Panc1 (cell line): ENCODE results near the gene ELF5. TPM values are rescaled to one million over a fixed set of nuclear protein-coding genes. Genes with fewer than 3 reads are reported as not detected.

Experiments
- ATAC-seq: fragments of 200-7000 bp; cut with Tn5 transposase; 2 replicates; pipeline ENCODE4 v1.9.1; 2020; ENCODE audit warnings: mild to moderate bottlenecking, moderate library complexity
- BruUV-seq: library from RNA; stranded (reverse); fragments of 400-500 nt; replicated peaks from 2 replicates; lab custom pipeline; 2021; lab: Mats Ljungman, UMichigan
- CTCF ChIA-PET: fragments of 300-600 bp; sonication (Branson Sonifier 250); formaldehyde crosslinking; loops from one replicate; lab custom pipeline; 2022; ENCODE audit warnings: antibody characterized with exemption; lab: Charles Lee
- POLR2A ChIA-PET: fragments of 300-600 bp; sonication (Branson Sonifier 250); formaldehyde crosslinking; loops from one replicate; lab custom pipeline; 2022; ENCODE audit warnings: antibody characterized with exemption; lab: Charles Lee
- DNase-seq: peaks from one replicate; pipeline ENCODE4 v3.0.0-alpha.2; 2010; ENCODE audit warnings: low read depth, low spot score
- H3K27ac ChIP-seq: 2 replicates; pipeline ENCODE4 v1.5.1; 2011; ENCODE audit warnings: mild to moderate bottlenecking, low read length, inconsistent platforms
- H3K27me3 ChIP-seq: fragments of 200-500 bp; sonication (Bioruptor generic); 2 replicates; pipeline ENCODE4 v1.6.0; 2014; ENCODE audit warnings: low read length, inconsistent platforms; ENCODE audit not compliant: control insufficient read depth, insufficient read depth
- H3K36me3 ChIP-seq: fragments of 200-500 bp; sonication (Bioruptor generic); 2 replicates; pipeline ENCODE4 v1.5.1; 2014; ENCODE audit warnings: inconsistent platforms, mild to moderate bottlenecking, low read length, moderate library complexity; ENCODE audit not compliant: control insufficient read depth, insufficient read depth
- H3K4me1 ChIP-seq: 2 replicates; pipeline ENCODE4 v1.5.1; 2011; ENCODE audit warnings: inconsistent platforms, mild to moderate bottlenecking, low read length, moderate library complexity; ENCODE audit not compliant: control insufficient read depth, insufficient read depth
- H3K4me3 ChIP-seq, 2 experiments: 2 replicates each; pipeline ENCODE4 v1.5.1; 2011 to 2012; ENCODE audit warnings: low read depth in 2 of 2, low read length in 2 of 2, mild to moderate bottlenecking in 2 of 2, inconsistent platforms in 1 of 2, moderate library complexity in 1 of 2
- H3K9me3 ChIP-seq: fragments of 200-500 bp; sonication (Bioruptor generic); 2 replicates; pipeline ENCODE4 v1.5.1; 2014; ENCODE audit warnings: low read depth, mild to moderate bottlenecking, inconsistent platforms, low read length, moderate library complexity; ENCODE audit not compliant: control insufficient read depth, insufficient read depth
- CTCF ChIP-seq: fragments of 450-650 bp; IDR thresholded peaks from 2 replicates; pipeline ENCODE4 v1.5.1; 2017; ENCODE audit warnings: mild to moderate bottlenecking
- POLR2AphosphoS5 ChIP-seq: IDR thresholded peaks from 2 replicates; pipeline ENCODE4 v1.6.1; 2012; ENCODE audit warnings: mild to moderate bottlenecking, low read depth, low read length, moderate library complexity
- SIN3A ChIP-seq: IDR thresholded peaks from 2 replicates; pipeline ENCODE4 v1.6.1; 2012; ENCODE audit warnings: low read depth, mild to moderate bottlenecking, low read length, moderate library complexity, borderline replicate concordance; ENCODE audit not compliant: insufficient read depth
- TCF7L2 ChIP-seq: IDR thresholded peaks from 2 replicates; pipeline ENCODE4 v1.6.1; 2011; ENCODE audit warnings: mild to moderate bottlenecking, low read depth, low read length, inconsistent platforms
- in situ Hi-C: cut with HindIII; loops from 2 replicates; pipeline ENCODE4 v1.10.0; 2016; ENCODE audit warnings: low sequenced_read_pairs, low pct_unique_long_range_greater_than_20kb
- intact Hi-C: fragments of 100-400 bp; cut with micrococcal nuclease; formaldehyde crosslinking; loops from one replicate; pipeline ENCODE4 v1.10.0; 2022; ENCODE audit not compliant: unreplicated experiment
- total RNA-seq: library from RNA; stranded (reverse); gene quantifications from one replicate; pipeline ENCODE4 v1.2.1, GENCODE V29; 2021; ENCODE audit not compliant: unreplicated experiment
- TF ChIP-seq, protein P1 (sequence below), 2 experiments: IDR thresholded peaks; 2 replicates each; pipeline ENCODE4 v1.6.1; 2011 to 2012; ENCODE audit warnings: low read depth in 2 of 2, control low read depth in 1 of 2, low read length in 1 of 2, mild to moderate bottlenecking in 1 of 2, moderate library complexity in 1 of 2; ENCODE audit not compliant: insufficient read depth in 1 of 2

The ELF5 gene
- total RNA-seq, 1 experiment from 2014 or later, result not detected

DNA sequence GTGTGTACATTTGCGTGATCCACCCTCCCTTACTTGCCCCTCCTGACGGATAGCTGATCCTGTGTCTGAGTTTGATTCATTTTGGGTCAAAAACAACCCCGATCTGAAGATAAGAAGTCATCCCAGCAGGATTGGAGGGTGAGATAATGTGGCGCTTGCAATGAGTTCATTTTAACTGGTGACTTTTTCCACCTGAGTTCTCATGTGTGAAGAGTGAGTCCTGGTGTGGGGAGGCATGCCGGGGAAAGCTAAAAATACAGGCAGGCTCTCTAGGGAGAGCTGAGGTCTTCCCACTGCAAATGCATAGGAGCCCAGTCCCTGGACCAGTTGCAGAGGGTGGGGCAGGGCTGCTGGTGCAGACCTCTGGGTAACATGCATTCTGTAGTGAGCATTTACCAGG, 35.7 kb upstream of the ELF5 start:
- Histone ChIP-seq H3K36me3 (no peaks in the 10 kb centered on the region), H3K9me3 (no peaks in the 10 kb centered on the region), H3K27ac (no peak overlapping the region), H3K4me1 (no peaks in the 10 kb centered on the region), H3K27me3 (peaks cover 8% of the 10 kb centered on the region; the same call in 1 of the 2 replicates), H3K4me3 (no peak overlapping the region)
- BruUV-seq, result no TSS peak
- no peak for DNase-seq
- in situ Hi-C loops (no loop called here), intact Hi-C loops (no loop called here)
- ChIA-PET CTCF (no interaction called here), POLR2A (no interaction called here)
- ATAC-seq, result no peak; the same call in 1 of the 2 replicates
- TF ChIP-seq TCF7L2 (no peak), CTCF (no peak), POLR2AphosphoS5 (no peak), SIN3A (no peak)
- TF ChIP-seq, protein P1, sequence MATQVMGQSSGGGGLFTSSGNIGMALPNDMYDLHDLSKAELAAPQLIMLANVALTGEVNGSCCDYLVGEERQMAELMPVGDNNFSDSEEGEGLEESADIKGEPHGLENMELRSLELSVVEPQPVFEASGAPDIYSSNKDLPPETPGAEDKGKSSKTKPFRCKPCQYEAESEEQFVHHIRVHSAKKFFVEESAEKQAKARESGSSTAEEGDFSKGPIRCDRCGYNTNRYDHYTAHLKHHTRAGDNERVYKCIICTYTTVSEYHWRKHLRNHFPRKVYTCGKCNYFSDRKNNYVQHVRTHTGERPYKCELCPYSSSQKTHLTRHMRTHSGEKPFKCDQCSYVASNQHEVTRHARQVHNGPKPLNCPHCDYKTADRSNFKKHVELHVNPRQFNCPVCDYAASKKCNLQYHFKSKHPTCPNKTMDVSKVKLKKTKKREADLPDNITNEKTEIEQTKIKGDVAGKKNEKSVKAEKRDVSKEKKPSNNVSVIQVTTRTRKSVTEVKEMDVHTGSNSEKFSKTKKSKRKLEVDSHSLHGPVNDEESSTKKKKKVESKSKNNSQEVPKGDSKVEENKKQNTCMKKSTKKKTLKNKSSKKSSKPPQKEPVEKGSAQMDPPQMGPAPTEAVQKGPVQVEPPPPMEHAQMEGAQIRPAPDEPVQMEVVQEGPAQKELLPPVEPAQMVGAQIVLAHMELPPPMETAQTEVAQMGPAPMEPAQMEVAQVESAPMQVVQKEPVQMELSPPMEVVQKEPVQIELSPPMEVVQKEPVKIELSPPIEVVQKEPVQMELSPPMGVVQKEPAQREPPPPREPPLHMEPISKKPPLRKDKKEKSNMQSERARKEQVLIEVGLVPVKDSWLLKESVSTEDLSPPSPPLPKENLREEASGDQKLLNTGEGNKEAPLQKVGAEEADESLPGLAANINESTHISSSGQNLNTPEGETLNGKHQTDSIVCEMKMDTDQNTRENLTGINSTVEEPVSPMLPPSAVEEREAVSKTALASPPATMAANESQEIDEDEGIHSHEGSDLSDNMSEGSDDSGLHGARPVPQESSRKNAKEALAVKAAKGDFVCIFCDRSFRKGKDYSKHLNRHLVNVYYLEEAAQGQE (IDR thresholded peaks at IDR 0.05; ENCODE audit: insufficient read depth in 1 of 2, low read depth in 2 of 2, low read length in 1 of 2), result no peak

GRCh38 chr11:34548278-34548677, 34.7 kb upstream of the ELF5 start:
- peaks cover 7% of the 10 kb centered on the region; the same call in 1 of the 2 replicates for H3K27me3 ChIP-seq

More at GRCh38 chr11:34548278-34548677, 34.7 kb upstream of the ELF5 start:
- Histone ChIP-seq H3K36me3 (no peaks in the 10 kb centered on the region), H3K4me3 (no peak overlapping the region), H3K9me3 (no peaks in the 10 kb centered on the region), H3K4me1 (no peaks in the 10 kb centered on the region), H3K27ac (no peak overlapping the region)
- BruUV-seq, result no TSS peak
- intact Hi-C loops, result no loop called here
- TF ChIP-seq, protein P1 (IDR thresholded peaks at IDR 0.05; ENCODE audit: insufficient read depth in 1 of 2, low read depth in 2 of 2, low read length in 1 of 2), result no peak
- TF ChIP-seq CTCF (no peak), TCF7L2 (no peak), POLR2AphosphoS5 (no peak), SIN3A (no peak)
- DNase-seq (no peak), ATAC-seq (no peak)
- CTCF ChIA-PET, result no interaction called here
- POLR2A ChIA-PET, result no interaction called here
- in situ Hi-C loops, result no loop called here
